ENCODE results near the gene HSPA4. TPM values are rescaled to one million over a fixed set of nuclear protein-coding genes. Genes with fewer than 3 reads are reported as not detected.

HSPA4 gene
- total RNA-seq, 4 donors from 2014 or later, result 32.8 to 48.3 (median 45.4) TPM

DNA sequence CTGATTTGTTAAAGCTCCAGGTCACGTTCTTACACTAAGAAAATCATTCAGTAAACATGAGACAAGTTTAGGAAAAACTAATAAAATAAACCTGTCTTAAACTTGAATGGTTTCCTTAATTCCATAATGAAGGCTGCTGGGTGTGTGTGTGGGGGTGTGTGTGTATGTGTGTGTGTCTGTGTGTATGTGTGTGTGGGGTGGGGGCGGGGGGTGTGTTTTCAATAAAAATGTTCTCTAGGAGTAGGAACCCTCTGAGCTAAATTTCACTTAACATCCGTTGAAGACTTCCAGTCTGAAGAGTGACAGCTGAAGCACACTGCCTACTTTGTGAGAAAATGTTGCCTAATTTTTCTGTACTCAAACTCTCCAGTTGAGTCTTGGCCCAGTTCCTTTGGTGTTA is 54.5 kb downstream of the HSPA4 start:
- Histone ChIP-seq H3K27ac (no peak overlapping the region), H3K27me3 (no peaks in the 10 kb centered on the region), H3K9me3 (no peaks in the 10 kb centered on the region), H3K4me1 (peaks cover 0 to 15% (median 0%) of the 10 kb centered on the region in 4 donors), H3K4me3 (no peak overlapping the region), H3K36me3 (peaks cover 0 to 43% (median 2%) of the 10 kb centered on the region in 3 donors)
- WGBS, 2 donors, result 71 to 73% methylated on average over 3 of the region's 3 CpGs
- TF ChIP-seq EP300 (IDR thresholded peaks at IDR 0.05), result no peak
- no peak for TF ChIP-seq POLR2A (IDR thresholded peaks at IDR 0.05)
- TF ChIP-seq CTCF (IDR thresholded peaks at IDR 0.05), result no peak
- no peak for DNase-seq (ENCODE audit: low spot score in 2 of 2)

GRCh38 chr5:133106761-133107572 is 55.2 kb downstream of the HSPA4 start:
- WGBS, 2 donors, result 77 to 83% methylated on average over 8 of the region's 8 CpGs
- no peaks in the 10 kb centered on the region for H3K27me3 ChIP-seq
- H3K36me3 ChIP-seq, result peaks cover 0 to 38% (median 2%) of the 10 kb centered on the region in 3 donors
- no peak for DNase-seq (ENCODE audit: low spot score in 2 of 2)
- no peak for TF ChIP-seq POLR2A (IDR thresholded peaks at IDR 0.05)
- TF ChIP-seq EP300 (IDR thresholded peaks at IDR 0.05), result no peak
- TF ChIP-seq CTCF (IDR thresholded peaks at IDR 0.05), result no peak
- H3K4me1 ChIP-seq, result peaks cover 0 to 16% (median 0%) of the 10 kb centered on the region in 4 donors
- no peak overlapping the region for H3K27ac ChIP-seq
- H3K9me3 ChIP-seq, result no peaks in the 10 kb centered on the region
- no peak overlapping the region for H3K4me3 ChIP-seq

DNA sequence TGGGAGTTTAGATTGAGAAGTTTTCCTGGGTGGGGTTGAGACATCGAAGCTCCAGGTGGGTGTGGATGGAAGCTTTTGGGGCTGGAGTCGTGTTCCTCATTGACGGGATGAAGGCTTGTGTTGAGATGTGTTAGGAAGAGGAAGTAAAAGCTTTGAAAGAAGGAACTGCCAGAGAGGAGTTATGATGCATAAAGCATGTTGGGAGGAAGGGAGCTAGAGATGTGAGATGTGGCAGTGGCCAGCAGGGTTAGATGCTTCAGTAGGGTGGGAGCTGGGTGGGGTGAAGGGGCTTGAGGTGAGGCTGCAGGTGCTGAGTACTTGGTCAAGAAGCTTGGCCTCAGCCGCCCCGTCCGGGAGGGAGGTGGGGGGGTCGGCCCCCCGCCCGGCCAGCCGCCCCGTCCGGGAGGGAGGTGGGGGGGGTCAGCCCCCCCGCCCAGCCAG is 56.7 kb downstream of the HSPA4 start:
- no peak for TF ChIP-seq EP300 (IDR thresholded peaks at IDR 0.05)
- no peak for TF ChIP-seq POLR2A (IDR thresholded peaks at IDR 0.05)
- TF ChIP-seq CTCF (IDR thresholded peaks at IDR 0.05), result no peak
- Histone ChIP-seq H3K9me3 (no peaks in the 10 kb centered on the region), H3K4me3 (no peak overlapping the region), H3K4me1 (peaks cover 0 to 16% (median 0%) of the 10 kb centered on the region in 4 donors), H3K27me3 (no peaks in the 10 kb centered on the region), H3K36me3 (peaks cover 0 to 23% (median 2%) of the 10 kb centered on the region in 3 donors), H3K27ac (no peak overlapping the region)
- 61 to 66% methylated on average over 4 to 6 of the region's 13 CpGs for WGBS, 2 donors
- DNase-seq (ENCODE audit: low spot score in 2 of 2), result no peak

GRCh38 chr5:133109655-133110483 is 58.1 kb downstream of the HSPA4 start:
- peaks cover 0 to 10% (median 0%) of the 10 kb centered on the region in 3 donors for H3K36me3 ChIP-seq
- DNase-seq (ENCODE audit: low spot score in 2 of 2), result peak; percentile 39 to 47
- H3K27ac ChIP-seq, result peak overlapping the region in 1 of 4 donors; percentile 66
- peaks cover 0 to 16% (median 0%) of the 10 kb centered on the region in 4 donors for H3K4me1 ChIP-seq
- no peaks in the 10 kb centered on the region for H3K27me3 ChIP-seq
- peak in 1 of 2 donors; percentile 70 for TF ChIP-seq EP300 (IDR thresholded peaks at IDR 0.05)
- no peak for TF ChIP-seq POLR2A (IDR thresholded peaks at IDR 0.05)
- no peak overlapping the region for H3K4me3 ChIP-seq
- 61 to 65% methylated on average over 6 of the region's 6 CpGs for WGBS, 2 donors
- H3K9me3 ChIP-seq, result no peaks in the 10 kb centered on the region

- Histone ChIP-seq H3K36me3 (peaks cover 0 to 2% (median 0%) of the 10 kb centered on the region in 3 donors), H3K9me3 (no peaks in the 10 kb centered on the region), H3K4me1 (peaks cover 0 to 16% (median 0%) of the 10 kb centered on the region in 4 donors), H3K27ac (peak overlapping the region in 1 of 4 donors; percentile 66), H3K4me3 (no peak overlapping the region), H3K27me3 (no peaks in the 10 kb centered on the region)
- 73 to 81% methylated on average over 6 of the region's 6 CpGs for WGBS, 2 donors
- TF ChIP-seq EP300 (IDR thresholded peaks at IDR 0.05) (no peak), CTCF (IDR thresholded peaks at IDR 0.05) (no peak), POLR2A (IDR thresholded peaks at IDR 0.05) (no peak)
- no peak for DNase-seq (ENCODE audit: low spot score in 2 of 2)
Observed at GRCh38 chr5:133110709-133111108, 58.9 kb downstream of the HSPA4 start.
